Parathyroid adenoma (tissue), 2 donors: ENCODE measurements around the gene HIP1.

Experiments used
- H2AFZ ChIP-seq: fragments of 300-600 bp; sonication (generic); one replicate; pipeline ENCODE4 v1.7.0; 2017; ENCODE audit warnings: antibody characterized with exemption, mild to moderate bottlenecking
- H3K27ac ChIP-seq: fragments of 300-600 bp; sonication (generic); one replicate; pipeline ENCODE4 v1.7.0; 2017
- H3K27me3 ChIP-seq: fragments of 300-600 bp; sonication (generic); one replicate; pipeline ENCODE4 v1.7.0; 2017; ENCODE audit warnings: low read length; ENCODE audit not compliant: control insufficient read depth, insufficient read depth
- H3K36me3 ChIP-seq: fragments of 300-600 bp; sonication (generic); one replicate; pipeline ENCODE4 v1.7.0; 2017; ENCODE audit warnings: low read length; ENCODE audit not compliant: control insufficient read depth, insufficient read depth
- H3K4me1 ChIP-seq: fragments of 300-600 bp; sonication (generic); one replicate; pipeline ENCODE4 v1.7.0; 2017; ENCODE audit warnings: control low read depth
- H3K4me2 ChIP-seq: fragments of 300-600 bp; sonication (generic); one replicate; pipeline ENCODE4 v1.7.0; 2017; ENCODE audit warnings: low read length
- H3K4me3 ChIP-seq: fragments of 300-600 bp; sonication (generic); one replicate; pipeline ENCODE4 v1.7.0; 2017; ENCODE audit warnings: low read depth, low read length
- H3K79me2 ChIP-seq: fragments of 300-600 bp; sonication (generic); one replicate; pipeline ENCODE4 v1.7.0; 2017; ENCODE audit warnings: control low read depth
- H3K9ac ChIP-seq: fragments of 300-600 bp; sonication (generic); one replicate; pipeline ENCODE4 v1.7.0; 2017; ENCODE audit warnings: mild to moderate bottlenecking
- H3K9me3 ChIP-seq: fragments of 300-600 bp; sonication (generic); one replicate; pipeline ENCODE4 v1.7.0; 2017; ENCODE audit warnings: low read length; ENCODE audit not compliant: control insufficient read depth
- TF ChIP-seq, protein P1 (sequence below): fragments of 300-600 bp; sonication (generic); IDR thresholded peaks from one replicate; pipeline ENCODE4 v1.7.0; 2017; ENCODE audit warnings: antibody characterized with exemption, mild to moderate bottlenecking
- donor health status: primary hyperparathyroidism.

Gene HIP1

DNA sequence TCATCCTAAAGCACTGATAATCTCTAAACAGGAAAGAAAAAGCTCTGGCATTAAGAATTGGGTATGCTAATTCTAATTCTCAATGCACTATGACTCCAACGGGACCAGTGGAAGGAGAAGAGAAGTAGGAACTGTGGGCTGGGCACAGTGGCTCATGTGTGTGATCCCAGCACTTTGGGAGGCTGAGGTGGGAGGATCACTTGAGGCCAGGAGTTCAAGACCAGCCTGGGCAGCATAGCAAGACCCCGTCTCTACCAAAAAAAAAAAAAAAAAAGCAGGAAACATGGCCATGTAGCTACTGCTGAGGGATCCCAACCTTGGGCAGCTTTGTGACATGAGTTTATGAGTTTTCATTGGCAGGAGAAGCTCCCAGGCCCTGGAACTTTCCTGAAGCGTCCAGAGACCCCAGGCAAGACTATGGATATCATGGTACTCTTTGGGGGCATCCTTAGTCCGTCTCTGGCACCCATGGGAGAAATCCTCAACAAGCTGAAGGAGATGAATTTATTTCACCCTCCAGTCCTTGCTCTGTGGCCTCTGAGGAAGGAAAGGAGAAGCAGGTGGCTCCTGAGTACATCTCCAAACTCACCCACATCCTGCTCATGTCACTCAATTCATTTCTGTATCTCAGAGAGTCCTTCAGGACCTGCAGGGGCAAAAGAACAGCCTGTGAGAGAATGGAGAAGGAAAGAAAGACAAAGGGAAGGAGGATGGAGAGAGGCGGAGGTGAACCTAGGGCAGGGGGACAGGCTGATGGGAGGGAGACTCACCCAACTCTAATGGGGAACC, 147.1 kb downstream of the HIP1 start:
- H3K4me3 ChIP-seq, result no peak overlapping the region
- TF ChIP-seq, protein P1, sequence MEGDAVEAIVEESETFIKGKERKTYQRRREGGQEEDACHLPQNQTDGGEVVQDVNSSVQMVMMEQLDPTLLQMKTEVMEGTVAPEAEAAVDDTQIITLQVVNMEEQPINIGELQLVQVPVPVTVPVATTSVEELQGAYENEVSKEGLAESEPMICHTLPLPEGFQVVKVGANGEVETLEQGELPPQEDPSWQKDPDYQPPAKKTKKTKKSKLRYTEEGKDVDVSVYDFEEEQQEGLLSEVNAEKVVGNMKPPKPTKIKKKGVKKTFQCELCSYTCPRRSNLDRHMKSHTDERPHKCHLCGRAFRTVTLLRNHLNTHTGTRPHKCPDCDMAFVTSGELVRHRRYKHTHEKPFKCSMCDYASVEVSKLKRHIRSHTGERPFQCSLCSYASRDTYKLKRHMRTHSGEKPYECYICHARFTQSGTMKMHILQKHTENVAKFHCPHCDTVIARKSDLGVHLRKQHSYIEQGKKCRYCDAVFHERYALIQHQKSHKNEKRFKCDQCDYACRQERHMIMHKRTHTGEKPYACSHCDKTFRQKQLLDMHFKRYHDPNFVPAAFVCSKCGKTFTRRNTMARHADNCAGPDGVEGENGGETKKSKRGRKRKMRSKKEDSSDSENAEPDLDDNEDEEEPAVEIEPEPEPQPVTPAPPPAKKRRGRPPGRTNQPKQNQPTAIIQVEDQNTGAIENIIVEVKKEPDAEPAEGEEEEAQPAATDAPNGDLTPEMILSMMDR, result no peak
- H3K9ac ChIP-seq, result no peak overlapping the region
- no peaks in the 10 kb centered on the region for H3K36me3 ChIP-seq
- H3K4me1 ChIP-seq, result no peaks in the 10 kb centered on the region
- H3K9me3 ChIP-seq, result no peaks in the 10 kb centered on the region
- H3K27me3 ChIP-seq, result no peaks in the 10 kb centered on the region
- no peaks in the 10 kb centered on the region for H3K79me2 ChIP-seq
- no peak overlapping the region for H3K27ac ChIP-seq
- no peak overlapping the region for H3K4me2 ChIP-seq
- no peak overlapping the region for H2AFZ ChIP-seq

DNA sequence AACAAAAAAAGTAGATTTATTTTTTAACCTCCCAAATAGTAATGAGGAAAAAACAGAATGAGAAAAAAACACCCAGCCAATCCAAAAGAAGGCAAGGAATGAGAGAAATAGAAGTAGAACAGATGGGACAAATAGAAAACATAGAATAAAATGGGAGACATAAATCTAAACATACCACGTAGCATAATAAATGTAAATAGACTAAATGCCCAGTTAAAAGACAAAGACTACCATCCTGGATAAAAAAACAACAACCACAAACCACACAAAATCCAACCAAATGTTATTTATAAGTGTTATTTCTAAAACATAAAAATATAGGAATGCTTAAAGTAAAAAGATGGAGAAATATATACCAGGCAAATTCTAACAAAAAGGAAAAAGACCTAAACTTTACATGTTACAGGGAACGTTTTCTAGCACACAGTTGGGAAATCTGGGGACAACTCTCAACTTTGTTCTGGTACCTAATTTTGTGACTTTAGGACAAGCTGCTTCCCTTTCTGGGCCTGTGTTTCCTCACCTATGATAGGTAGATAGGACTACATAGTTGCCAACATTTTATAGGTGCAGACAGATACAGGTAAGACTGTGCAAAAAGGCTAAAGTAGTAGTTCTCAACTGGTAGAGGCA, 148.3 kb downstream of the HIP1 start:
- no peaks in the 10 kb centered on the region for H3K4me1 ChIP-seq
- no peak overlapping the region for H3K9ac ChIP-seq
- no peaks in the 10 kb centered on the region for H3K9me3 ChIP-seq
- no peak overlapping the region for H3K4me2 ChIP-seq
- no peaks in the 10 kb centered on the region for H3K36me3 ChIP-seq
- TF ChIP-seq, protein P1, result no peak
- H3K79me2 ChIP-seq, result no peaks in the 10 kb centered on the region
- H2AFZ ChIP-seq, result no peak overlapping the region
- no peak overlapping the region for H3K27ac ChIP-seq
- no peaks in the 10 kb centered on the region for H3K27me3 ChIP-seq
- H3K4me3 ChIP-seq, result no peak overlapping the region

DNA sequence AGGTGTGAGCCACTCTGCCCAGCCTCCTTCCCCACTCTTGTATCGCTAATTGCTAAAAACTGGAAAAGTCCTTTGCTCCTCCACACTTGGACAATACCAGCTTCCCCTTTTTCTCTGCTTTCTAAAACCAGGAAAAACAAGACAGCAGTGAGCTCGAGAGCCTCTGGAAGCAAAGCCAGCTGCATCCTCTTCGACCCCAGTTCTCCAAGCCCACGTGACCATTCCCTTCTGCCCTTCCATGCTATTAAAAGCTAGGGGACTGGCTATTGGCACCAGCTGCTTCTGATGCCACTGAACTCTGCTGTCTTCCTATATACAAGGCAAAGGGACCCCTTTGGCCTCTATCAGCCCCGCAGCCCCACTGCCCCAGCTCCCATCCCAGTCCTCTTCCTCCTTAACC, 154.4 kb downstream of the HIP1 start:
- TF ChIP-seq, protein P1, result no peak
- Histone ChIP-seq H3K79me2 (no peaks in the 10 kb centered on the region), H3K27ac (no peak overlapping the region)

GRCh38 chr7:75583255-75583654, 155.5 kb downstream of the HIP1 start:
- Histone ChIP-seq H3K36me3 (no peaks in the 10 kb centered on the region), H3K4me1 (no peaks in the 10 kb centered on the region), H3K4me2 (no peak overlapping the region), H2AFZ (no peak overlapping the region), H3K9ac (no peak overlapping the region), H3K9me3 (no peaks in the 10 kb centered on the region), H3K4me3 (no peak overlapping the region), H3K79me2 (no peaks in the 10 kb centered on the region), H3K27ac (no peak overlapping the region), H3K27me3 (no peaks in the 10 kb centered on the region)
- TF ChIP-seq, protein P1, result no peak

More for the DNA sequence above, 154.4 kb downstream of the HIP1 start:
- Histone ChIP-seq H3K27me3 (no peaks in the 10 kb centered on the region), H2AFZ (no peak overlapping the region), H3K9me3 (no peaks in the 10 kb centered on the region), H3K4me1 (no peaks in the 10 kb centered on the region), H3K4me3 (no peak overlapping the region), H3K9ac (no peak overlapping the region), H3K36me3 (no peaks in the 10 kb centered on the region), H3K4me2 (no peak overlapping the region)
